GM23338 (cell line): ENCODE data around the gene CYP3A4. TPM values are rescaled to one million over a fixed set of nuclear protein-coding genes. Genes with fewer than 3 reads are reported as not detected.

ENCODE experiments used
- ATAC-seq: fragments of 200-7000 bp; cut with Tn5 transposase; 3 replicates; pipeline ENCODE4 v1.9.1; 2020
- DNase-seq: peaks from one replicate; pipeline ENCODE4 v3.0.0-alpha.2; 2015; ENCODE audit warnings: low spot score
- H2AFZ ChIP-seq: fragments of 200-600 bp; sonication (generic); 2 replicates; pipeline ENCODE4 v1.8.0; 2016; ENCODE audit warnings: antibody characterized with exemption, mild to moderate bottlenecking, moderate library complexity
- H3F3A ChIP-seq: fragments of 200-600 bp; sonication (generic); replicated peaks from 2 replicates; pipeline ENCODE4 v1.8.0; 2017; ENCODE audit warnings: antibody characterized with exemption, mixed run types, low read depth
- H3K27ac ChIP-seq: fragments of 200-600 bp; sonication (generic); 2 replicates; pipeline ENCODE4 v1.6.1; 2016; ENCODE audit warnings: low read depth
- H3K27me3 ChIP-seq: fragments of 200-600 bp; sonication (generic); 2 replicates; pipeline ENCODE4 v1.8.0; 2016; ENCODE audit warnings: mild to moderate bottlenecking, mixed run types, moderate library complexity; ENCODE audit not compliant: insufficient read depth
- H3K36me3 ChIP-seq: fragments of 200-600 bp; sonication (generic); 2 replicates; pipeline ENCODE4 v1.8.0; 2016; ENCODE audit warnings: mild to moderate bottlenecking; ENCODE audit not compliant: insufficient read depth
- H3K4me1 ChIP-seq: fragments of 200-600 bp; sonication (generic); 2 replicates; pipeline ENCODE4 v1.8.0; 2016; ENCODE audit warnings: mild to moderate bottlenecking, moderate library complexity; ENCODE audit not compliant: insufficient read depth
- H3K4me2 ChIP-seq: fragments of 200-600 bp; sonication (generic); 2 replicates; pipeline ENCODE4 v1.7.1; 2017; ENCODE audit warnings: mixed run types
- H3K4me3 ChIP-seq: fragments of 200-600 bp; sonication (generic); 2 replicates; pipeline ENCODE4 v1.6.1; 2016; ENCODE audit warnings: mixed run types
- H3K79me2 ChIP-seq: fragments of 200-600 bp; sonication (generic); replicated peaks from 2 replicates; pipeline ENCODE4 v1.8.0; 2017; ENCODE audit warnings: mild to moderate bottlenecking; ENCODE audit not compliant: insufficient read depth
- H3K9me2 ChIP-seq: fragments of 200-600 bp; sonication (generic); 2 replicates; pipeline ENCODE4 v1.8.0; 2017; ENCODE audit not compliant: insufficient read depth
- H4K20me1 ChIP-seq: fragments of 200-600 bp; sonication (generic); replicated peaks from 2 replicates; pipeline ENCODE4 v1.8.0; 2017; ENCODE audit warnings: mild to moderate bottlenecking; ENCODE audit not compliant: insufficient read depth
- H3K27ac Mint-ChIP-seq: 2 replicates; pipeline ENCODE4 v1.8.0; 2020; ENCODE audit warnings: inconsistent platforms, mild to moderate bottlenecking, moderate library complexity, mixed read lengths
- H3K27me3 Mint-ChIP-seq: 3 replicates; pipeline ENCODE4 v1.8.0; 2022; ENCODE audit warnings: low read depth, mild to moderate bottlenecking, moderate library complexity, mixed read lengths, inconsistent platforms; ENCODE audit not compliant: insufficient read depth, poor library complexity
- H3K36me3 Mint-ChIP-seq: 3 replicates; pipeline ENCODE4 v1.8.0; 2021; ENCODE audit warnings: low read depth, mild to moderate bottlenecking, inconsistent platforms, moderate library complexity, mixed read lengths
- H3K4me1 Mint-ChIP-seq: 3 replicates; pipeline ENCODE4 v1.8.0; 2020; ENCODE audit warnings: mild to moderate bottlenecking, inconsistent platforms, mixed read lengths
- H3K4me3 Mint-ChIP-seq: 3 replicates; pipeline ENCODE4 v1.8.0; 2021; ENCODE audit warnings: moderate library complexity, mild to moderate bottlenecking, inconsistent platforms, mixed read lengths
- H3K9me3 Mint-ChIP-seq: 3 replicates; pipeline ENCODE4 v1.8.0; 2020; ENCODE audit warnings: moderate library complexity, mild to moderate bottlenecking, inconsistent platforms, mixed read lengths
- CREB1 ChIP-seq: fragments of 250-450 bp; sonication (Bioruptor Pico); IDR thresholded peaks from 2 replicates; pipeline ENCODE4 v1.5.0; 2020; ENCODE audit warnings: low read depth, mild to moderate bottlenecking, moderate library complexity
- EZH2phosphoT487 ChIP-seq: fragments of 200-600 bp; sonication (generic); IDR thresholded peaks from one replicate; pipeline ENCODE4 v1.8.1; 2018; ENCODE audit warnings: antibody characterized with exemption; ENCODE audit not compliant: unreplicated experiment
- POLR2AphosphoS5 ChIP-seq: IDR thresholded peaks from 2 replicates; pipeline ENCODE4 v1.6.1; 2016; ENCODE audit warnings: antibody characterized with exemption, low read depth
- REST ChIP-seq: IDR thresholded peaks from one replicate; pipeline ENCODE4 v1.6.1; 2018; ENCODE audit warnings: antibody characterized with exemption; ENCODE audit not compliant: unreplicated experiment
- STAT1 ChIP-seq: IDR thresholded peaks from one replicate; pipeline ENCODE4 v1.6.1; 2016; ENCODE audit warnings: antibody characterized with exemption; ENCODE audit not compliant: unreplicated experiment
- ZNF114 ChIP-seq: fragments of 250-450 bp; sonication (Bioruptor Pico); IDR thresholded peaks from 2 replicates; pipeline ENCODE4 v1.5.0; 2020; ENCODE audit warnings: mild to moderate bottlenecking, moderate library complexity
- ZNF331 ChIP-seq: fragments of 250-450 bp; sonication (Bioruptor Pico); IDR thresholded peaks from 2 replicates; pipeline ENCODE4 v1.5.0; 2020; ENCODE audit warnings: low read depth, mild to moderate bottlenecking, moderate library complexity
- ZNF462 ChIP-seq: fragments of 250-450 bp; sonication (Bioruptor Pico); IDR thresholded peaks from 2 replicates; pipeline ENCODE4 v1.5.0; 2020; ENCODE audit warnings: mild to moderate bottlenecking, moderate library complexity
- polyA plus RNA-seq: library from polyadenylated mRNA; unstranded; fragments of >200 nt; fragmentation: Nextera tagmentation; extraction: Ambion mirVana; gene quantifications from 2 replicates; pipeline ENCODE4 v1.2.1, GENCODE V29; 2016
- total RNA-seq: library from RNA; depleted of rRNA; stranded (reverse); fragments of >200 nt; shearing (Covaris generic); gene quantifications from 2 replicates; pipeline ENCODE4 v1.2.3, GENCODE V29; 2014

Gene CYP3A4
- total and polyA plus RNA-seq, 2 experiments from 2014 or later = not detected

GRCh38 chr7:99791021-99791420 is 7.0 kb upstream of the CYP3A4 start:
- no peak for ATAC-seq
- H3K4me3 ChIP-seq = no peak overlapping the region
- no peaks in the 10 kb centered on the region for H3K4me1 ChIP-seq
- H3K27me3 ChIP-seq = no peaks in the 10 kb centered on the region
- H3K4me2 ChIP-seq = no peak overlapping the region
- Mint-ChIP-seq H3K4me1 (no peaks in the 10 kb centered on the region), H3K27me3 (peaks cover 6% of the 10 kb centered on the region), H3K36me3 (no peaks in the 10 kb centered on the region), H3K9me3 (no peaks in the 10 kb centered on the region), H3K27ac (no peak overlapping the region), H3K4me3 (no peak overlapping the region)
- no peaks in the 10 kb centered on the region for H3F3A ChIP-seq
- no peak for DNase-seq
- no peak for TF ChIP-seq CREB1 (CRISPR knock-in tag)
- TF ChIP-seq ZNF462 (CRISPR knock-in tag) = no peak
- TF ChIP-seq STAT1 = no peak
- no peak for TF ChIP-seq ZNF331 (CRISPR knock-in tag)
- TF ChIP-seq REST = no peak
- TF ChIP-seq POLR2AphosphoS5 = no peak
- no peak for TF ChIP-seq ZNF114 (CRISPR knock-in tag)
- no peak for TF ChIP-seq EZH2phosphoT487
- no peak overlapping the region for H2AFZ ChIP-seq
- H4K20me1 ChIP-seq = no peaks in the 10 kb centered on the region
- H3K36me3 ChIP-seq = no peaks in the 10 kb centered on the region
- H3K79me2 ChIP-seq = no peaks in the 10 kb centered on the region
- H3K9me2 ChIP-seq = no peaks in the 10 kb centered on the region
- no peak overlapping the region for H3K27ac ChIP-seq
